ENCODE results near the gene TMEM138.

GRCh38 chr11:61337706-61338470 is 24.3 kb upstream of the TMEM138 start:
- TF ChIP-seq EZH2phosphoT487 (IDR thresholded peaks at IDR 0.05; ENCODE audit: insufficient read depth, low read depth): no peak
- TF ChIP-seq EZH2 (IDR thresholded peaks at IDR 0.05; ENCODE audit: insufficient read depth, poor library complexity, severe bottlenecking): no peak

Data from GM23248 (cell line).